ENCODE measurements around the gene NDUFB7. TPM values are rescaled to one million over a fixed set of nuclear protein-coding genes. Genes with fewer than 3 reads are reported as not detected.
"Not testable (repeated sequence)": the region's sequence is repeated elsewhere in the genome, so short reads cannot be mapped to it uniquely, and the experiment has no call there.

The NDUFB7 gene
- 132 TPM for polyA plus RNA-seq (2013, experiment 1 of 2)
- 143 TPM for polyA plus RNA-seq (2013, experiment 2 of 2)

DNA sequence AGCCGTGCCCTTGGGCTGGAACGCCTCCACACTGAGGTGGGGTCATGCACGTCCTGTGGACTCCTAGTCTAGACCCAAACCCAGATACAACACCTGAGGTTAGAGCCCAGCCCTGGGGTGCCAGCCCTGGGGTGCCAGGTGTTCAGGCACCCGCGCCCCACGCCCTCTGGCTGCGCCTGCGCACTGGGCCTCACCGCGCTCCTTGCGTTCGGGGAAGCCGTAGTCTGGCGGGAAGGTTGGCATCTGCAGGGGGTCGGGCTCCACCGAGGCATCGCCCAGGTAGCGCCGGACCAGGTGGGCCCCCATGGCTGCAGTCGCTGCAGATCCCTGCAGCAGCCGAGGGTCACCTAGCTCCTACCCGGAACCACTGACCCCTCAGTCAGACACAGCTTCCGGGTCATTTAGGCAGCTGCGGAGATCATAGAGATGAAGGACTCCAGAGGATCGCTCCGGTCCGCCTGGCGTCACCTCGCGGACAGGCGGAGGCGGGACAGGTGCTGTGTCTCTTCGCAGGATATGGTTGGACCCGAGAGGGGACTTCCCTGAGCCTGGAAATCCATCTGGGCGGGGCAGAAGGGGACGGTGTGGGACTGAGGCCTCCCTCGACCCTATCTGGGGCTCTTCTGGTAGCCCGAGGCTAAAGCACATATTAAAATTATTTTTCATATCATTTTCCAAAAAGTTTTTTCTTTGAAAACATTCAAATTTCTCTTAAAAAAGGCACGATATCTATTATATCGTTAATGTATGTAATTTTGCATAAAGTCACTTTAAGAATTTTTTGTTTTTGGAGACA is at the start of gene NDUFB7:
NDUFB7 (minus strand) TSS at position 372 of the 796 bp plus-strand sequence; CDS start at position 306, 66 bp downstream.
- peaks cover 4% of the 10 kb centered on the region; the same call in 1 of the 2 replicates for H3K36me3 ChIP-seq (ENCODE audit: insufficient read depth, low read length)
- H3K4me1 ChIP-seq (ENCODE audit: insufficient read depth, low read length) = no peaks in the 10 kb centered on the region
- no peaks in the 10 kb centered on the region for H3K9me3 ChIP-seq (ENCODE audit: insufficient read depth, low read depth, low read length)
- H3K27ac ChIP-seq (ENCODE audit: low read depth, low read length) = peak within 1 kb of the TSS; percentile 87
- WGBS = 1% methylated on average over 38 of the region's 40 CpGs
- peak within 1 kb of the TSS; percentile 89 for H3K9ac ChIP-seq (ENCODE audit: low read depth, low read length)
- no peaks in the 10 kb centered on the region for H3K27me3 ChIP-seq (ENCODE audit: insufficient read depth, low read length)
- H3K4me3 ChIP-seq (ENCODE audit: low read length) = peak within 1 kb of the TSS; percentile 96

GRCh38 chr19:14619404-14619803 is 47.5 kb upstream of the NDUFB7 start:
- peaks cover 47% of the 10 kb centered on the region for H3K9me3 ChIP-seq (ENCODE audit: insufficient read depth, low read depth, low read length)
- no peaks in the 10 kb centered on the region for H3K4me1 ChIP-seq (ENCODE audit: insufficient read depth, low read length)
- no peak overlapping the region for H3K27ac ChIP-seq (ENCODE audit: low read depth, low read length)
- no peak overlapping the region for H3K9ac ChIP-seq (ENCODE audit: low read depth, low read length)
- no peaks in the 10 kb centered on the region for H3K27me3 ChIP-seq (ENCODE audit: insufficient read depth, low read length)
- H3K36me3 ChIP-seq (ENCODE audit: insufficient read depth, low read length) = no peaks in the 10 kb centered on the region
- H3K4me3 ChIP-seq (ENCODE audit: low read length) = no peak overlapping the region

GRCh38 chr19:14616407-14616806 is 44.5 kb upstream of the NDUFB7 start:
- no peak overlapping the region for H3K9ac ChIP-seq (ENCODE audit: low read depth, low read length)
- no peak overlapping the region for H3K27ac ChIP-seq (ENCODE audit: low read depth, low read length)
- 80% methylated on average over 3 of the region's 3 CpGs for WGBS

GRCh38 chr19:14615623-14616022 is 43.8 kb upstream of the NDUFB7 start:
- H3K36me3 ChIP-seq (ENCODE audit: insufficient read depth, low read length) = no peaks in the 10 kb centered on the region
- no peak overlapping the region for H3K27ac ChIP-seq (ENCODE audit: low read depth, low read length)
- H3K9ac ChIP-seq (ENCODE audit: low read depth, low read length) = no peak overlapping the region
- H3K9me3 ChIP-seq (ENCODE audit: insufficient read depth, low read depth, low read length) = peaks cover 65% of the 10 kb centered on the region
- no peaks in the 10 kb centered on the region for H3K27me3 ChIP-seq (ENCODE audit: insufficient read depth, low read length)
- no peak overlapping the region for H3K4me3 ChIP-seq (ENCODE audit: low read length)
- H3K4me1 ChIP-seq (ENCODE audit: insufficient read depth, low read length) = no peaks in the 10 kb centered on the region
- WGBS = 90% methylated on average over 8 of the region's 8 CpGs

More at GRCh38 chr19:14616407-14616806, 44.5 kb upstream of the NDUFB7 start:
- H3K4me3 ChIP-seq (ENCODE audit: low read length) = no peak overlapping the region
- H3K4me1 ChIP-seq (ENCODE audit: insufficient read depth, low read length) = no peaks in the 10 kb centered on the region
- no peaks in the 10 kb centered on the region for H3K27me3 ChIP-seq (ENCODE audit: insufficient read depth, low read length)
- H3K9me3 ChIP-seq (ENCODE audit: insufficient read depth, low read depth, low read length) = peaks cover 63% of the 10 kb centered on the region
- H3K36me3 ChIP-seq (ENCODE audit: insufficient read depth, low read length) = no peaks in the 10 kb centered on the region

DNA sequence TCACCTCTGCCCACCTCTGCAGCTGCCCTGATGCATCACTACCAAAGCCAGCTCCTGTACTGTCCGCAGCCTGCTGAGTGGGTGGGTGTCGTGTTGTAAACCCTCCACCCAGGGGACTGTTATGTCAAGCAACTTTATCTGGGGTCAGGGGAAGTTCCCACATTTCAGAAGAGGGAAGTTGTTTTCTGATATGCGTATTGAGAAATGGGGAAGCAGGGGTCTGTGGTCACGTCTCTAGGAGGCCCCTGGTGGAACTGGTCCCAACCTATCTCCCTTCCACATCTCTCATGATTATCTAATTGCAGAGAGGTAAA is 42.2 kb upstream of the NDUFB7 start:
- H3K27me3 ChIP-seq (ENCODE audit: insufficient read depth, low read length) = no peaks in the 10 kb centered on the region
- 100% methylated on average over 3 of the region's 4 CpGs for WGBS
- peaks cover 64% of the 10 kb centered on the region for H3K9me3 ChIP-seq (ENCODE audit: insufficient read depth, low read depth, low read length)
- no peaks in the 10 kb centered on the region for H3K36me3 ChIP-seq (ENCODE audit: insufficient read depth, low read length)
- H3K4me1 ChIP-seq (ENCODE audit: insufficient read depth, low read length) = no peaks in the 10 kb centered on the region
- H3K9ac ChIP-seq (ENCODE audit: low read depth, low read length) = no peak overlapping the region
- no peak overlapping the region for H3K27ac ChIP-seq (ENCODE audit: low read depth, low read length)
- no peak overlapping the region for H3K4me3 ChIP-seq (ENCODE audit: low read length)

DNA sequence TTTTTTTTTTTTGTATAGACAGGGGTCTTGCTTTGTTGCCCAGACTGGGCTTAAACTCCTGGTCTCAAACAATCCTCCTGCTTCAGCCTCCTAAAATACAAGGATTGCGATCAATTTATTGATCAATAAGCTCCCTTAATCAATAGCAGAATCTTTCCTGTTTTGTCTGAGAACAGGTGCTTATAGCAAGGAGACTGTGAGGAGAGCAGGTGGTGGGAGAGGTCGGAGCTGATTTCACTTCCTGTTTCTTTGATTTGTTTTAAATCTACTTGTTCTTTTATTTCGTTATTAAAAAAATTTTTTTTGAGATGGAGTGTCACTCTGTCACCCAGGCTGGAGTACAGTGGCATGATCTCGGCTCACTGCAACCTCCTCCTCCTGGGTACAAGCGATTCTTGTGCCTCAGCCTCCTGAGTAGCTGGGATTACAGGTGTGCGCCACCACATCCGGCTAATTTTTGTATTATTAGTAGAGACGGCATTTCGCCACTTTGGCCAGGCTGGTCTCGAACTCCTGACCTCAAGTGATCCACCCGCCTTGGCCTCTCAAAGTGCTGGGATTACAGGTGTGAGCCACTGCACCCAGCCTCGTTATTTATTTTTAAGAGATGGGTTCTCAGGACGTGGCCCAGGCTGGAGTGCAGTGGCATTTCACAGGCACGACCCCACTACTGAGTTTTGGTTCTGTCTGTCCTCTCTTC is 41.7 kb upstream of the NDUFB7 start:
- H3K27me3 ChIP-seq (ENCODE audit: insufficient read depth, low read length); H3K9ac ChIP-seq (ENCODE audit: low read depth, low read length); H3K4me3 ChIP-seq (ENCODE audit: low read length); H3K4me1 ChIP-seq (ENCODE audit: insufficient read depth, low read length); H3K36me3 ChIP-seq (ENCODE audit: insufficient read depth, low read length); H3K27ac ChIP-seq (ENCODE audit: low read depth, low read length): not testable (repeated sequence)
- peaks cover 63% of the 10 kb centered on the region for H3K9me3 ChIP-seq (ENCODE audit: insufficient read depth, low read depth, low read length)
- whole genome bisulfite sequencing = 77% methylated on average over 14 of the region's 14 CpGs

- Histone ChIP-seq H3K27ac (ENCODE audit: low read depth, low read length) (no peak overlapping the region), H3K36me3 (ENCODE audit: insufficient read depth, low read length) (no peaks in the 10 kb centered on the region), H3K9ac (ENCODE audit: low read depth, low read length) (no peak overlapping the region), H3K4me3 (ENCODE audit: low read length) (no peak overlapping the region), H3K9me3 (ENCODE audit: insufficient read depth, low read depth, low read length) (peaks cover 63% of the 10 kb centered on the region), H3K4me1 (ENCODE audit: insufficient read depth, low read length) (no peaks in the 10 kb centered on the region), H3K27me3 (ENCODE audit: insufficient read depth, low read length) (no peaks in the 10 kb centered on the region)
- WGBS = 87% methylated on average over 4 of the region's 4 CpGs
Observed at GRCh38 chr19:14612657-14613056, 40.8 kb upstream of the NDUFB7 start.

DNA sequence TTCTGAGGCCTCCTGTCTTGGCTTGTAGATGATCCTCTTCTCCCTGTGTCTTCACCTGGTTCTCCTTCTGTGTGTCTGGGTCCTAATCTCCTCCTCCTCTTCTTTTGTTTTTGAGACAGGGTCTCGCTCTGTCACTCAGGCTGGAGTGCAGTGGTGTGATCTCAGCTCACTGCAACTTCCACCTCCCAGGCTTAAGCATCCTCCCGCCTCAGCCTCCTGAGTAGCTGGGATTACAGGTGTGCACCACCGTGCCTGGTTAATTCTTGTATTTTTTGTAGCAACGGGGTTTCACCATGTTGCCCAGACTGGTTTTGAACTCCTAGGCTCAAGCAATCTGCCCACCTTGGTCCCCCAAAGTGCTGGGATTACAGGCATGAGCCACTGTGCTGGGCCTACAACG is 40.4 kb upstream of the NDUFB7 start:
- not testable (repeated sequence) for H3K4me1 ChIP-seq (ENCODE audit: insufficient read depth, low read length); H3K4me3 ChIP-seq (ENCODE audit: low read length); H3K27ac ChIP-seq (ENCODE audit: low read depth, low read length); H3K36me3 ChIP-seq (ENCODE audit: insufficient read depth, low read length); H3K9ac ChIP-seq (ENCODE audit: low read depth, low read length); H3K27me3 ChIP-seq (ENCODE audit: insufficient read depth, low read length)
- WGBS = 60% methylated on average over 5 of the region's 5 CpGs
- H3K9me3 ChIP-seq (ENCODE audit: insufficient read depth, low read depth, low read length) = peaks cover 61% of the 10 kb centered on the region

DNA sequence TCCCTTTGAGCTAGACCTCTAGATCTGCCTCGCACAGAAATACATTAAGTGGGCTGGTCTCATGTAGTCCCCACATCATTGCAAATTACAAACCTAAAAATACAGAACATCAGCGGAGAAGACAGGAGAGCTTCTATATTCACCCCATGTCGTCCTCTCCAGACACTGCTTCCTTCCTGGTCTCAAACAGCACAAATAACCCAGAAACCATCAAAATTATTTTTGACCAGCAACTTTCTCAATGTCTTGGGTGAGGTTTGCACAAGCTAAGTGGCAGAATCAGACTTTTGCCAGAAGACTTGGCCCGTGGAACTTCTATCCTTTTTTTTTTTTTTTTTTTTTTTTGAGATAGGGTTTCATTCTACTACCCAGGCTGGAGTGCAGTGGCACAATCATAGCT is 39.2 kb upstream of the NDUFB7 start:
- peaks cover 61% of the 10 kb centered on the region for H3K9me3 ChIP-seq (ENCODE audit: insufficient read depth, low read depth, low read length)
- H3K4me3 ChIP-seq (ENCODE audit: low read length) = no peak overlapping the region
- no peaks in the 10 kb centered on the region for H3K36me3 ChIP-seq (ENCODE audit: insufficient read depth, low read length)
- H3K27ac ChIP-seq (ENCODE audit: low read depth, low read length) = no peak overlapping the region
- WGBS = 61% methylated on average over 3 of the region's 4 CpGs
- no peak overlapping the region for H3K9ac ChIP-seq (ENCODE audit: low read depth, low read length)
- no peaks in the 10 kb centered on the region for H3K4me1 ChIP-seq (ENCODE audit: insufficient read depth, low read length)
- H3K27me3 ChIP-seq (ENCODE audit: insufficient read depth, low read length) = no peaks in the 10 kb centered on the region

- 72% methylated on average over 9 of the region's 9 CpGs for WGBS
- H3K27me3 ChIP-seq (ENCODE audit: insufficient read depth, low read length) = no peaks in the 10 kb centered on the region
Observed at GRCh38 chr19:14606627-14607026, 34.8 kb upstream of the NDUFB7 start.

DNA sequence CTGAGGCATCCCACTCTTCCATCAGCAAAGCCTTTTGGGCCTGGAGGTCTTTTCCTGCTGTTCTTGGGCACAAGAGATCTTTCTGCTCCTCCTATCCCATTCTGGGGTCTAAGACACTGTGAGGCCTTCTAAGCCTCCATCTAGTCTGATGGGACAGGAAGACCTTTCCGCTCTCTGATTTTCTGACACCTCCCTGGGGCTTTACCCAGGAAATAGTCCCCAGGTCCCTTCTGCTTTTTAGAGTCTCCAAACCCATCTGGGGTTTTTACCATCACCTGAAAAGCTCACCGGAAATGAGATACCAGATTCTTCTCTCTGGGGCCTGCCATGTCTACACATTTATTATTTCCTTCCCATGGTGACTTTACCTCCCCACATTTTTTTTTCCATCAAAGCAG is 32.1 kb upstream of the NDUFB7 start:
- peaks cover 54% of the 10 kb centered on the region for H3K9me3 ChIP-seq (ENCODE audit: insufficient read depth, low read depth, low read length)
- no peak overlapping the region for H3K27ac ChIP-seq (ENCODE audit: low read depth, low read length)
- 90% methylated on average over 2 of the region's 2 CpGs for WGBS
- no peaks in the 10 kb centered on the region for H3K36me3 ChIP-seq (ENCODE audit: insufficient read depth, low read length)
- H3K27me3 ChIP-seq (ENCODE audit: insufficient read depth, low read length) = no peaks in the 10 kb centered on the region
- H3K4me1 ChIP-seq (ENCODE audit: insufficient read depth, low read length) = no peaks in the 10 kb centered on the region
- no peak overlapping the region for H3K9ac ChIP-seq (ENCODE audit: low read depth, low read length)
- no peak overlapping the region for H3K4me3 ChIP-seq (ENCODE audit: low read length)

More at GRCh38 chr19:14606627-14607026, 34.8 kb upstream of the NDUFB7 start:
- Histone ChIP-seq H3K9me3 (ENCODE audit: insufficient read depth, low read depth, low read length) (peaks cover 56% of the 10 kb centered on the region), H3K27ac (ENCODE audit: low read depth, low read length) (no peak overlapping the region), H3K4me1 (ENCODE audit: insufficient read depth, low read length) (no peaks in the 10 kb centered on the region), H3K9ac (ENCODE audit: low read depth, low read length) (no peak overlapping the region), H3K36me3 (ENCODE audit: insufficient read depth, low read length) (no peaks in the 10 kb centered on the region), H3K4me3 (ENCODE audit: low read length) (no peak overlapping the region)
